ENCODE data around the gene SOX10.

The SOX10 gene

GRCh38 chr22:38012604-38013072 lies 28.3 kb upstream of the SOX10 start:
- TF ChIP-seq EZH2phosphoT487 (IDR thresholded peaks at IDR 0.05; ENCODE audit: borderline replicate concordance) (no peak), CTCF (conservative IDR thresholded peaks at IDR 0.05; ENCODE audit: low read length) (no peak)
- Histone ChIP-seq H3K4me1 (ENCODE audit: insufficient read depth, low read length, poor library complexity, severe bottlenecking) (peaks cover 23% of the 10 kb centered on the region), H3K27me3 (ENCODE audit: insufficient read depth, low read length, poor library complexity, severe bottlenecking) (no peaks in the 10 kb centered on the region), H3K9me3 (ENCODE audit: insufficient read depth, low read depth, low read length) (no peaks in the 10 kb centered on the region), H3K36me3 (ENCODE audit: insufficient read depth, low read length) (no peaks in the 10 kb centered on the region), H3K79me2 (ENCODE audit: insufficient read depth, low read length) (no peaks in the 10 kb centered on the region), H3K4me2 (ENCODE audit: low read depth, low read length, poor library complexity, severe bottlenecking) (no peak overlapping the region), H4K20me1 (ENCODE audit: insufficient read depth, low read length, poor library complexity, severe bottlenecking) (no peaks in the 10 kb centered on the region), H3K4me3 (ENCODE audit: low read length, poor library complexity, severe bottlenecking) (no peak overlapping the region), H3K9me2 (replicated peaks; ENCODE audit: low read depth, low read length) (no peaks in the 10 kb centered on the region), H3K9ac (ENCODE audit: low read depth, low read length, poor library complexity, severe bottlenecking) (no peak overlapping the region), H2AFZ (ENCODE audit: low read length) (no peak overlapping the region), H3F3A (ENCODE audit: low read depth) (no peaks in the 10 kb centered on the region)

GRCh38 chr22:38009000-38009806 lies 24.8 kb upstream of the SOX10 start:
- no peak for TF ChIP-seq EZH2phosphoT487 (IDR thresholded peaks at IDR 0.05; ENCODE audit: borderline replicate concordance)
- TF ChIP-seq CTCF (conservative IDR thresholded peaks at IDR 0.05; ENCODE audit: low read length), result no peak
- Histone ChIP-seq H3K9ac (ENCODE audit: low read depth, low read length, poor library complexity, severe bottlenecking) (peak overlapping the region; percentile 12), H3K9me2 (replicated peaks; ENCODE audit: low read depth, low read length) (no peaks in the 10 kb centered on the region), H3K9me3 (ENCODE audit: insufficient read depth, low read depth, low read length) (no peaks in the 10 kb centered on the region), H3K4me2 (ENCODE audit: low read depth, low read length, poor library complexity, severe bottlenecking) (peak overlapping the region; percentile 62), H2AFZ (ENCODE audit: low read length) (peak overlapping the region; percentile 48; the same call in 1 of the 2 replicates), H3K36me3 (ENCODE audit: insufficient read depth, low read length) (no peaks in the 10 kb centered on the region), H3K27me3 (ENCODE audit: insufficient read depth, low read length, poor library complexity, severe bottlenecking) (no peaks in the 10 kb centered on the region), H3K4me3 (ENCODE audit: low read length, poor library complexity, severe bottlenecking) (peak overlapping the region; percentile 19), H3F3A (ENCODE audit: low read depth) (no peaks in the 10 kb centered on the region), H3K79me2 (ENCODE audit: insufficient read depth, low read length) (no peaks in the 10 kb centered on the region), H3K4me1 (ENCODE audit: insufficient read depth, low read length, poor library complexity, severe bottlenecking) (peaks cover 25% of the 10 kb centered on the region), H4K20me1 (ENCODE audit: insufficient read depth, low read length, poor library complexity, severe bottlenecking) (no peaks in the 10 kb centered on the region)

- H3K9ac ChIP-seq (ENCODE audit: low read depth, low read length, poor library complexity, severe bottlenecking), result no peak overlapping the region
- TF ChIP-seq CTCF (conservative IDR thresholded peaks at IDR 0.05; ENCODE audit: low read length), result no peak
- no peak for TF ChIP-seq EZH2phosphoT487 (IDR thresholded peaks at IDR 0.05; ENCODE audit: borderline replicate concordance)
- no peak overlapping the region for H3K4me2 ChIP-seq (ENCODE audit: low read depth, low read length, poor library complexity, severe bottlenecking)
- no peak overlapping the region for H3K4me3 ChIP-seq (ENCODE audit: low read length, poor library complexity, severe bottlenecking)
- H3K36me3 ChIP-seq (ENCODE audit: insufficient read depth, low read length), result no peaks in the 10 kb centered on the region
- H3K9me2 ChIP-seq (replicated peaks; ENCODE audit: low read depth, low read length), result no peaks in the 10 kb centered on the region
- H3K9me3 ChIP-seq (ENCODE audit: insufficient read depth, low read depth, low read length), result no peaks in the 10 kb centered on the region
- peaks cover 25% of the 10 kb centered on the region for H3K4me1 ChIP-seq (ENCODE audit: insufficient read depth, low read length, poor library complexity, severe bottlenecking)
- H2AFZ ChIP-seq (ENCODE audit: low read length), result no peak overlapping the region
- no peaks in the 10 kb centered on the region for H3K27me3 ChIP-seq (ENCODE audit: insufficient read depth, low read length, poor library complexity, severe bottlenecking)
- H3F3A ChIP-seq (ENCODE audit: low read depth), result no peaks in the 10 kb centered on the region
- no peaks in the 10 kb centered on the region for H4K20me1 ChIP-seq (ENCODE audit: insufficient read depth, low read length, poor library complexity, severe bottlenecking)
- no peaks in the 10 kb centered on the region for H3K79me2 ChIP-seq (ENCODE audit: insufficient read depth, low read length)
These were observed 23.1 kb upstream of the SOX10 start for GRCh38 chr22:38007330-38007902.

Data from Loucy (cell line).